Measurements from ENCODE around the gene CLTA. TPM values are rescaled to one million over a fixed set of nuclear protein-coding genes. Genes with fewer than 3 reads are reported as not detected.
A peak's percentile ranks its signal among the peaks of the same experiment; 100 is the strongest.
"Not testable (repeated sequence)": the region's sequence is repeated elsewhere in the genome, so short reads cannot be mapped to it uniquely, and the experiment has no call there.

The CLTA gene
- total RNA-seq, 1 experiment from 2014 or later = 447 TPM

DNA sequence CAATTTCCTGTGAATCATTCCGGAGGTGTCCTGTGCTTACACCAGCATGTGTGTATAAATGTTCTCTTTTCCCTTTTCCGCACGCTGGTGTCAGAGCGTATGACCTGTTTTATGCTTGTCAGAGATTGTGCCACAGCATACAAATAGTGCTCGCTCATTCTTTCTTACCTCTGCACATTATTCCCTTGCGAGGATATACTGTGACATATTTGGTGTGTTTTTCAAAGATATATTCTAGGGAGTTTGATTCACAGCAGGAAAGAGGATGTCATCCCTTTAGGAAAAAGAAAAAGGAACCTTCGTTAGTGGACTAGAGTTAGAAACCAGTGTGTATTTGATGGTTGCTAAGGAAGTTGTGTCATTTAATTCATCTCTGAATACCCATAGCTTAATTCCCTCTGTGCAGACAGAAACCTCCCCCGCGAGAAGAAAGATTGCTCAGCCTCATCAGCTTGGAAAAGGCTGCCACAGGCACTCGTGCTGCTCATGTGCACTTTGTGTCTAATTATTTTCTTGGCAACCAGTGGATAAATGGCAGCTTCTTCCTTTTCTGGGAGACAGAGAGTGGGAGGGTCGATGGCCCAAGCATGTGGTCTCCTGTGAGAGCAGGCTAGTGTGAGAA is 36.3 kb upstream of the CLTA start:
- peak; percentile 68 for DNase-seq (ENCODE audit: low read depth)
- in situ Hi-C loops (cut with HindIII; ENCODE audit: low pct_unique_long_range_greater_than_20kb, low sequenced_read_pairs) = no loop called here

DNA sequence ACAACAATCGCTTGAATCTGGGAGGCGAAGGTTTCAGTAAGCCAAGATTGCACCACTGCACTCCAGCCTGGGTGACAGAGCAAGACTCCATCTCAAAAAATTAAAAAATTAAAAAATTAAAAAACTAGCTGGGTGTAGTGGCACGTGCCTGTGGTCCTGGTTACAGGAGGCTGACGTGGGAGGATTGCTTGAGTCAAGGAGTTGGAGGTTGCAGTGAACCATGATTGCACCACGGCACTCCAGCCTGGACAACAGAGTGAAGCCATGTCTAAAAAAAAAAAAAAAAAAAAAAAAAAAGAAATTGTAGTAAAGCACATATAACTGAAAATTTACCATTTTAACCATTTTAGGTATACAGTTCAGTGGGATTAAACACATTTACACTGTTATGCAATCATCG is 34.6 kb upstream of the CLTA start:
- no peak for DNase-seq (ENCODE audit: low read depth)
- in situ Hi-C loops (cut with HindIII; ENCODE audit: low pct_unique_long_range_greater_than_20kb, low sequenced_read_pairs) = no loop called here

DNA sequence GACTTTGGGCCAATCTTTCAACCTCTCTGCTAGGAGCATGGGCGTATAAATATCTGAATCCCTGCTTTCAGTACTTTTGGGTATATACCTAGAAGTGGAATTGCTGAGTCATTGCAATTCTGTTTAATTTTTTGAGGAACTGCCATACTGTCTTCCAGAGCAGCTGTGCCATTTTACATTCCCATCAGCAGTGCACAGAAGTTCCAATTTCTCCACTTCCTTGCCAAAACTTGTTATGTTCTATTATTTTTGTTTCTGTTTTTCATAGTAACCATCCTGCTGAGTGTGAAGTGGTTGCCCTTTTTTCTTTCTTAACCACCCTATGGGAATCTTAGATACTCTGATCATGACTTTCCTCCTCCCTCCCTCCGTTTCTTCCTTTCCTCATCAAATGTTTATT is 32.6 kb upstream of the CLTA start:
- in situ Hi-C loops (cut with HindIII; ENCODE audit: low pct_unique_long_range_greater_than_20kb, low sequenced_read_pairs) = no loop called here
- DNase-seq (ENCODE audit: low read depth) = no peak

DNA sequence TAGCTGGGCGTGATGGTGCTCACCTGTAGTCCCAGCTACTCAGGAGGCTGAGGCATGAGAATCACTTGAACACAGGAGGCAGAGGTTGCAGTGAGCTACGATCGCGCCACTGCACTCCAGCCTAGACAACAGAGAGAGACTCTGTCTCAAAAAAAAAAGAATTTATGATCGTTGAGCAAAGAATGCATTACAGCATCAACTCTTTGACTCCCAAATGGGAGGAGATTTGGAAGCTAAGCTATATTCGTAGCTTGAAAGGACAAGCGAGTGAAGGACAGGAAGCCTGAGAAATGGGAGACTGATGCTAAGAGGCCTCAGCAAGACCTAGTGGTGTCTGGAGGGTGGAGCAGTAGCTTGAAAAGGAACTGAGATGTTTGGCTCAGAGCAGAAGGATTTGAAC is 31.8 kb upstream of the CLTA start:
- in situ Hi-C loops (cut with HindIII; ENCODE audit: low pct_unique_long_range_greater_than_20kb, low sequenced_read_pairs) = no loop called here
- no peak for DNase-seq (ENCODE audit: low read depth)

DNA sequence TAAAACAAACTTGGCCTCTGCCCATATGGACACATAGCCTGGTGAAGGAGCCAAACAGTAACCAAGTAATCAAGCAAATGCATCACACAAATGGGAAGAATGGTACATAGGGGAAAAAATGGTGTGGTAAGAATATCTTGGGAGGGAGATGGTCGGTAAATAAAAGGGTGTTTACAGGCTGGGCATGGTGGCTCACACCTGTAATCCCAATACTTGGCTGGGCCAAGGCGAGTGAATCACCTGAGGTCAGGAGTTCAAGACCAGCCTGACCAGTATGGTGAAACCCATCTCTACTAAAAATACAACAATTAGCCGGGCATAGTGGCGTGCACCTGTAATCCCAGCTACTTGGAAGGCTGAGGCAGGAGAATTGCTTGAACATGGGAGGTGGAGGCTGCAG is 31.2 kb upstream of the CLTA start:
- in situ Hi-C loops (cut with HindIII; ENCODE audit: low pct_unique_long_range_greater_than_20kb, low sequenced_read_pairs); DNase-seq (ENCODE audit: low read depth): not testable (repeated sequence)

DNA sequence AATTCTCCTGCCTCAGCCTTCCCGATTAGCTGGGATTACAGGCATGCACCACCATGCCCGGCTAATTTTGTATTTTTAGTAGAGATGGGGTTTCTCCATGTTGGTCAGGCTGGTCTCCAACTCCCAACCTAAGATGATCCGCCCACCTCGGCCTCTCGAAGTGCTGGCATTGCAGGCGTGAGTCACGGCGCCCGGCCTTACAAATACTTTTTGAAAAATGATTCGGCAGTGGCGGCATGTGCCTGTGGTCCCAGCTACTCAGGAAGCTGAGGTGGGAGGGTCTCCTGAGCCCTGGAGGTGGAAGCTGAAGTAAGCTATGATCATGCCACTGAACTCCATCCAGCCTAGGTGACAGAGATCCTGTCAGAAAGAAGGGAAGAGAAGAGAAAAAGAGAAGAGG is 30.6 kb upstream of the CLTA start:
- DNase-seq (ENCODE audit: low read depth); in situ Hi-C loops (cut with HindIII; ENCODE audit: low pct_unique_long_range_greater_than_20kb, low sequenced_read_pairs): not testable (repeated sequence)

DNA sequence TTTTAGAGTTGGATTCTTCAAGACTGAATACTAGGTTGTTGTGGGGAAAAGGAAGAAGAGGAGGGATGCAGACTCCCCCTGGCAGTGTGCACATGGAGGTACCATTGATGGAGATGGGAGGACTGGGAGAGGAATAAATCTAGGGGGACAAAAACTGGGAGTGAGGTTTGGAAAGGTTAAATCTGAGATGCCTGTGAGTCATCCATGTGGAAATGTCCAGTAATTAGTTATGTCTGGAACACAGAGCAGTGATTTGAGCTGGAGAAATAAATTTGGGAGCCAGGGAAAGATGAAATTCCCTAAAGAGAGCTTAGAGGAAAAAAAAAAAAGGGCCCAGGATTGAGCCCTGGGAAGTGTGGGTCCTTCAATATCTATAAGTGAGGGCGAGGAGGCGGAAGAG is 29.5 kb upstream of the CLTA start:
- in situ Hi-C loops (cut with HindIII; ENCODE audit: low pct_unique_long_range_greater_than_20kb, low sequenced_read_pairs) = no loop called here
- no peak for DNase-seq (ENCODE audit: low read depth)

DNA sequence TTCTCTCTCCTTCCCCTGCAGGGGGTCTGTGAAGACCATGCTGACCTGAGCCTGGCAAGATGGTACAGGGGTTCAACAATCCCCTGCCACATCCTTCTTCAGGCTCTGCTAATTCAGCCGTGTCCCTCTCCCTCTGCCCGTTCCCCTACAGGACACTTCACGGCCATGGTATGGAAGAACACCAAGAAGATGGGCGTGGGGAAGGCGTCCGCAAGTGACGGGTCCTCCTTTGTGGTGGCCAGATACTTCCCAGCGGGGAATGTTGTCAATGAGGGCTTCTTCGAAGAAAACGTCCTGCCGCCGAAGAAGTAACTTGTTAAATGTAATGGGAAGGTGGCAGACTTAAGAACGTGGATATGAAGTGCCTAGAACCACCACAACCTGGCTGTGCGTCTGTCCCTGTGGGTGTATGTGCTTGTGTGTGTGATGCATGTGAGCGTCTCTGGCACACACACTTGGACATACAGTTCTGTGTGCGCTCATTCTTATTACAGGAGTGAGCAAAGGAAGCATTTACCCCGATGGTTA is 28.4 kb upstream of the CLTA start:
- in situ Hi-C loops (cut with HindIII; ENCODE audit: low pct_unique_long_range_greater_than_20kb, low sequenced_read_pairs) = no loop called here
- no peak for DNase-seq (ENCODE audit: low read depth)

DNA sequence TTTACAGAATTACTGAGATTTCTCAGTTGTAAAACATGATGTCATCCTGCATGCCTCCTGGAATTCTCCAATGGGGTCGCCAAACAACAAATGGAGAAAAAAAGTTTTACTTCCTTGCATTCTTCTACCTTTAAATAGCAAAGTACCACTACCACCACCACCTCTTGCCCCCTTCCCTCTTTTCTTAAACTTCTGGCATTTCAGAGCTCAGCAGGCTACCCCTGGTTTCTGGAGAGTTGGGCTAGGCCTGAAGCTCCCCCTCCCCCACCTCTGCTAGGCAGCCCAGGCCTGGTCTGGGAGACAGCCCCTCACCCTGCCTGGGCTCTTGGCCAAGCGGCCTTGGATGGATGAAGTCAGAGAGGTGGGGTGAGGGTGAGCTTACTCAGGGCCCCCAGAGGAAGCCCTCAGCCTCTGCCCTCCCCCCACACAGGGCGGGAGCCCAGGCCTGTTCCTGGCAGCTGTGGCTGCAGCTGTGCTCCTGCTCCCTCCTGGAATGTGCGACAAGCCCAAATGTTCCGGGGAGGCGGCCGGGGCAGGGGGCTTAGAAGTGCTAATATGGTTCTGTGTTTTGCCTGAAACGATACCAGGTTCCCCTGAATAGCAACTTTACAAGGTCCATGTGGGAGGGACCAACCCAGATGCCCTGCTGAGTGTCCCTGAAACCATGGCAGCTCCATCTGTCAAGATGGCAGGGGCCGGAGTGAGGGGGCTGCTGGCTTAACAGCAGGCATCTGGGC is 27.5 kb upstream of the CLTA start:
- in situ Hi-C loops (cut with HindIII; ENCODE audit: low pct_unique_long_range_greater_than_20kb, low sequenced_read_pairs) = no loop called here
- peak; percentile 29 for DNase-seq (ENCODE audit: low read depth)

DNA sequence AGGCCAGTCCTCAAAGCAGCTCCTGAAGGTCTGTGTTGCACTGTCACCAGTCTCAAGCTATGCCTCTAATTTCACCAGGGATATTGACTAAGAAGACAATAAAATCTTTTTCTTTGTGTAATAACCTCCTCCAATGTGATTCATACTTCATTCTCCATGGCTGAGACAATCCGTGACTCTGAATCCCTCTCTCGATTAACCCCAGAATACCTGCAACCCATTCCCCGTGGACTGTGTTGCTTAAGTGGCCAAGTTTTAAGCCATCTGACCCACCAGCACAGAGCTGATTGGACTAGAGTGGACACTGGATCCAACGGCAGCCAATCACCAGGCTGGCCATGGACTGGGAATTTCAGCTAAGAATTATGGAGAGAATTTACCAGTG is 26.9 kb upstream of the CLTA start:
- no peak for DNase-seq (ENCODE audit: low read depth)
- in situ Hi-C loops (cut with HindIII; ENCODE audit: low pct_unique_long_range_greater_than_20kb, low sequenced_read_pairs) = no loop called here

DNA sequence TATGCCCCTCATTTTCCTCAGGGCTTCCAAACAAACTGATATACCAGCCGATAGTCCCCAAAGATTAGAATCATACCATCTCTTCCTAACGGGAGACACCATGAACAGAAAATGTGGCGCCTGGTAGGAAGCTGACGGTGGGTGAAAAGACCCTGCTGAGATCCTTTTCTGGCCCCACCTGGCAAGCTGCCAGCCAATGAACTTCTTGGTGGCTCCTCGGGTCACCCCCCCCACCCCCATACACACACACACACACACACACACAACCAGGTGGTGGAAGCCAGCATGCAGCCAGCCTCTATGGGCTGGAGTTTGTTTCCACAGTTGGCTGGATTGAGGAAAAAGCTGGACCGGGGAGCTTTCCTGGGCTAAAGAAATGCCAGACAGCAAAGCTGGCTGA is 26.3 kb upstream of the CLTA start:
- in situ Hi-C loops (cut with HindIII; ENCODE audit: low pct_unique_long_range_greater_than_20kb, low sequenced_read_pairs) = no loop called here
- DNase-seq (ENCODE audit: low read depth) = no peak

DNA sequence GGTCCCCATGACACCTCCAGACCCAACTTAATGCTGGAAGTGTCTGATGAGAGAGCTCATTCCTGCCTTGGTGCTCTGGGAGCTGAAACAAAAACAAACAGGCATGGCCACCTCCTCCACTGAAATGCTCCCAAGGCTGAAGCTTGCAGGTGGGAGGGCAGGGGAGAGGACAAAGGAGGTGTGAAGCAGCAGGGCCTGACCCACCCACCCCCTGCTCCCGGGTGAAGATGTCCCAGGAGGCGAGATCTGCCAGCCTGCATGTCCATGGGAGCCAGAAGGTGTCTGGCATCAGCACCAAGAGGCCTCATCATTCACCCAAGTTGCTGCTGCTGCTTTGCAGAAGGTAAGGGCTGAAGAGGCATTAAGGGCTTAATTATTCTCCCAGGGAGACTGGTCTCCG is 25.7 kb upstream of the CLTA start:
- DNase-seq (ENCODE audit: low read depth) = no peak
- in situ Hi-C loops (cut with HindIII; ENCODE audit: low pct_unique_long_range_greater_than_20kb, low sequenced_read_pairs) = no loop called here

DNA sequence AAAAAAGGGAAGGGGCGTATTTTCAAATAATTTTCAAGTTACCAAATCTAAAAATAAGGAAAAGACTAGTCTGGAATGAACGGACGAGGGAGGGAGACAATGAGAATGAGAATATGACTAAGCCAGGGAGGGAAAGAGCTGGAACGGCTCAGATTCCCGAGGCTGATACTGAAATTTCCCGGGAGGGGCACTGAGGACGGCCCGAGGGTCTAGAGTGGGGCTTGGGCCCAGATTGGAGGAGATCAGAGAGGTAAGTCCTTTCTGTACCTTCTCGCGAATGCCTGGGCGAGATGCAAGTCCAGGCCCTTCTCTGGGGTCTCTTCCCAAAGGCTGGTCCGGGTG is 24.9 kb upstream of the CLTA start:
- no peak for DNase-seq (ENCODE audit: low read depth)
- in situ Hi-C loops (cut with HindIII; ENCODE audit: low pct_unique_long_range_greater_than_20kb, low sequenced_read_pairs) = no loop called here

DNA sequence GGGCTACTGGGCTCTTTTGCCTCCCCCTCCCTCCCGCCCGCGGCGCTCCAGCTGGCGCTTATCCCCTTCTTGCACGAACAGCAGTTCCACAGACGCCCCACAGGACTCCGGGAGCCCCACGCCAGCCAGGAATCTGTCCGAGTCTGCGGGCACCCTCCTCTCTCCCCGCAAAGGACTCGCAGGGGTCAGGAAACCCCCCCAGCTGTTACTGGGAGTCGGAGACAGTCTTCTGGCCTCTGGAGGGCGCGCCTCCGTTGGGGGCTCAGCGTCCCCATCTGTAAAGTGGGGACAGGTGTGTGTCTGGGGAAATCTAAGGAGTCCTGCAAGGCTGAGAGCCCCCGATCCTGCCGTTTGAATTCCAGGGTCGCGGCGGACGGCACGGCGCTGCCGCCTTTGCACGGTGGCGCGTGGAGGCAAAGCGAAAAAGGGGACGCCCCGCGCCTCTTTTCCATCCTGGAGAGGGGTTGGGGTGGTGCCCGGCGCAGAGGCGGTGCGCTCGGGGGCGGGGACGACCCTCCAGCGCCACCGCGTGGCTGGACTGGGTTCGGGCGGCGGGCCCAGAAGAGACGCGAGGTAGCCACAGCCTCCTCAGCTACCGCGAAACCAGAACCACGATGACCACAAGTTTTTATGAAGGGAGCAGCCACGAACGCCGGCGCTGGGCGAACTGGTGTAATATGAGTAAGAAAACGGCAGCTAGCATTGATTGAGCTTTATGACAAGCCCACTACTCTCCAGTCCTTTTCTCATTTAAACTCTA is 24.4 kb upstream of the CLTA start:
- in situ Hi-C loops (cut with HindIII; ENCODE audit: low pct_unique_long_range_greater_than_20kb, low sequenced_read_pairs) = no loop called here
- peak; percentile 68 for DNase-seq (ENCODE audit: low read depth)

DNA sequence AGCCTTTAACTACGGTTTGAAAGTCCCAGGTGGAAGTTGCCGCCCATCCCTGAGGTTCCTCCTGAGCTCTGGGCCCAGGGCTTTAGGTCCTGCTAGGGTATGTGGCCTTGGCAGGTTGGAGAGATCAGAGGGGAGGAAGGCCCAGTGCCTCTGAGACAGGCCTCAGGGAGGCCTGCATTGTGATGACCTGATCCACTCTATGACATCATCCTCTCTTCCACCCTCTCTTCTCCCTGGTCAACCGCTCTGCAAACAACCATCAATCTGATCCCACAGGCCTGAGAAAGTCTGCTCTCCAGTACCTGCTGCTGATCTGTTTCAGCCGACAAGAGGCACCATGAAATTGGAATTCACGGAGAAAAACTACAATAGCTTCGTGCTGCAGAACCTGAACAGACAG is 21.6 kb upstream of the CLTA start, which contains the start of gene CCIN:
Gene CCIN (plus strand): TSS at position 223 of the 400 bp plus-strand sequence. CDS start 115 bp downstream, at position 338.
- in situ Hi-C loops (cut with HindIII; ENCODE audit: low pct_unique_long_range_greater_than_20kb, low sequenced_read_pairs) = no loop called here

DNA sequence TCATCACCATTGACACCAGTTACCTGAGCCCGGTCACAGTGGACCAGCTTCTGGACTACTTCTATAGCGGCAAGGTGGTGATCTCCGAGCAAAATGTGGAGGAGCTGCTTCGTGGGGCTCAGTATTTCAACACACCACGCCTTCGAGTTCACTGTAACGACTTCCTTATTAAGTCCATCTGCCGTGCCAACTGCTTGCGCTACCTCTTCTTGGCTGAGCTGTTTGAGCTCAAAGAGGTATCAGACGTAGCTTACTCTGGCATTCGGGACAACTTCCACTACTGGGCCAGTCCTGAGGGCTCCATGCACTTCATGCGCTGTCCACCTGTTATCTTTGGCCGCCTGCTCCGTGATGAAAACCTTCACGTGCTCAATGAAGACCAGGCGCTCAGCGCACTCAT is 21.0 kb upstream of the CLTA start:
- in situ Hi-C loops (cut with HindIII; ENCODE audit: low pct_unique_long_range_greater_than_20kb, low sequenced_read_pairs) = no loop called here
- no peak for DNase-seq (ENCODE audit: low read depth)

More for the DNA sequence above, 21.6 kb upstream of the CLTA start, which contains the start of gene CCIN:
- no peak for DNase-seq (ENCODE audit: low read depth)

DNA sequence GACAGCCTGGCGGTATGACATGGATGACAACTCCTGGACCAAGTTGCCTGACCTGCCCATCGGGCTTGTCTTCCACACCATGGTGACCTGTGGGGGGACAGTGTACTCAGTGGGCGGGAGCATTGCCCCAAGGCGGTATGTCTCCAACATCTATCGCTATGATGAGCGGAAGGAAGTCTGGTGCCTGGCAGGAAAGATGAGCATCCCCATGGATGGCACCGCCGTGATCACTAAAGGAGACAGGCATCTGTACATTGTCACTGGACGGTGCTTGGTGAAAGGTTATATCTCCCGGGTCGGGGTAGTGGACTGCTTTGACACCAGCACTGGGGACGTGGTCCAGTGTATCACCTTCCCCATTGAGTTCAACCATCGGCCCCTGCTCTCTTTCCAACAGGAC is 20.2 kb upstream of the CLTA start:
- DNase-seq (ENCODE audit: low read depth) = no peak
- in situ Hi-C loops (cut with HindIII; ENCODE audit: low pct_unique_long_range_greater_than_20kb, low sequenced_read_pairs) = no loop called here

DNA sequence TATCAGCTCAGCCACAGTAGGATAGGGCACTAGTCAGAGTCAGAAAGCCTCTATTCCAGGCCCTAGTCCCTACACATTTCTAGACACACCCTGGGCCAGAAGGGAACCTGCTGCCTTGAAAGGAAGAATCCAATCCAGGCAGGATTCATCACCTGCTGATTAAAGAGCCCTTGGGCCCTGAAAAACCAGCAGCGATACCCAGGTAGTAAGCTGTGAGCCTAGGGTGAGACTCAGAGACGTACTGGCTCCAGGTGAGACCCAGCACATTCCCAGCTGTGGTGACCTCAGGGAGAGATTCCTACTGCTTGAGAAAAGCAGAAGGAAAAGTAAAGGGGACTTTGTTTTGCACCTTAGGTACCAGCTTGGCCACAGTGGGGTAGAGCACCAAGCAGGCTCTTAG is 16.9 kb upstream of the CLTA start:
- in situ Hi-C loops (cut with HindIII; ENCODE audit: low pct_unique_long_range_greater_than_20kb, low sequenced_read_pairs) = no loop called here
- DNase-seq (ENCODE audit: low read depth) = no peak

DNA sequence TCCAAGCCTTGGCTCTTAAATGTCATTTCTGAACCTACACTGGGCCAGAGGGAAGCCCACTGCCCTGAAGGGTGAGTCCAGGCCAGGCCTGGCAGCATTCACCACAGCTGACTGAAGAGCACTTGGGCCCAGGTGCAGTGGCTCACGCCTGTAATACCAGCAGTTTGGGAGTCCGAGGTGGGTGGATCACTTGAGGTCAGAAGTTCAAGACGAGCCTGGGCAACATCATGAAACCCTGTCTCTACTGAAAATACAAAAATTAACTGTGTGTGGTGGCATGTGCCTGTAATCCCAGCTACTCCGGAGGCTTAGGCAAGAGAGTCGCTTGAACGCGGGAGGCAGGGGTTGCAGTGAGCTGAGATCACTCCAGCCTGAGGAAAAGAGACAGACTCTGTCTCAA is 16.4 kb upstream of the CLTA start:
- DNase-seq (ENCODE audit: low read depth) = no peak
- in situ Hi-C loops (cut with HindIII; ENCODE audit: low pct_unique_long_range_greater_than_20kb, low sequenced_read_pairs) = no loop called here

Data from Caki2 (cell line).